Activated T-cell treated with anti-CD3 and anti-CD28 coated beads, Interleukin-2, amount 50 U/mL, for 1 hour (primary cell): ENCODE measurements around the gene ANKS1A.
A peak's percentile ranks its signal among the peaks of the same experiment; 100 is the strongest.
"Not testable (repeated sequence)": the region's sequence is repeated elsewhere in the genome, so short reads cannot be mapped to it uniquely, and the experiment has no call there.

Experiments
- DNase-seq: peaks from one replicate; pipeline ENCODE4 v3.0.0-alpha.2; 2020

The ANKS1A gene

DNA sequence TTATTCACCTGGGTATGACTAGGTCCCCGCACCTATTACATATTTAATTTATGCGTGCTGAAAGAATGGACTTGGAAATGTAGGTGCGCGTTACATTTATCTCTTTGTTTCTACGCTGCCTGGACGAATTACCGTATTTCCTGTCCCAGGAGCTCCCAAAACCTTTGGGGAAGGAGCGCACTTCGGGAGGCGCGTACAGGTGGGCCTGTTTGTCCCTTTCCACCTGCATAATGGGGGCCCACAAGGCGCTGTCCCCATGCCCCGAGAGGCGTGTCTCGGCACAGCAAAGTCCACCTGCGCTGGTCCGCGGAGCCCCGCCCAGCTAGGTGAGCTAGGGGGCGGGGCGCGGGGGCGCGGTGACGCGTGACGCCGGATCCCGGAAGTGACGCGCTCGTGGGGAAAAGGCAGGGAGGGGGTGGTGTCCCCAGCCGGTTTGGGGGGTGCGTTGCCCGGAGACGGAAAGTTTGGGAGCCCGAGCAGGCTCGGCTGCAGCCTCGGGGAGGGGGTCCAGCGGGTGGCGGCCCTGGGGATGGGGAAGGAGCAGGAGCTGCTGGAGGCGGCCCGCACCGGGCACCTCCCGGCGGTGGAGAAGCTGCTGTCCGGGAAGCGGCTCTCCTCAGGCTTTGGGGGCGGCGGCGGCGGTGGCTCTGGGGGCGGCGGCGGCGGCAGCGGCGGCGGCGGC lies at the start of gene ANKS1A:
ANKS1A (plus strand) TSS at position 382 of the 682 bp plus-strand sequence; CDS start at position 530, 148 bp downstream.
- DNase-seq, result peak; percentile 97

GRCh38 chr6:34839666-34840352 lies 49.2 kb upstream of the ANKS1A start:
- no peak for DNase-seq

GRCh38 chr6:34849066-34849465 lies 40.0 kb upstream of the ANKS1A start:
- not testable (repeated sequence) for DNase-seq

DNA sequence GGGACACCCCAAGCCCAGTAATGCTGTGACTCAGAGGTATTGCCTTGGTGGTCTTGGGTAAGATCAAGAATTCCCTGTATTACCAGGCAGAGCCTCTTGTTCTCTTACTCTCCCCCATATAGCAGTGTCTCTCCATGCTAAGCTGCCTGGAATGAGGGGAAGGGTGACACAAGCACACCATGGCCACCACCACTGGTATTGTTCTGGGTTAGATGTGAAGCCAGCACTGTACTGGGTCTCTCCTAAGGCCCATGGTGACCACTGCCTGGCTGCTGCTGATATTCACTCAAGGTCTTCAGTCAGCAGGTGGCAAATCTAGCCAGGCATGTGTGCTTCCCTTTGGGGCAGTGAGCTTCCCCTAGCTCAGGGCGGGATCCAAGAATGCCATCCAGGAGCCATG lies 37.7 kb upstream of the ANKS1A start:
- no peak for DNase-seq

- no peak for DNase-seq
Observed at GRCh38 chr6:34852406-34853085, 36.5 kb upstream of the ANKS1A start.

GRCh38 chr6:34855463-34855862 lies 33.6 kb upstream of the ANKS1A start:
- DNase-seq, result no peak

DNA sequence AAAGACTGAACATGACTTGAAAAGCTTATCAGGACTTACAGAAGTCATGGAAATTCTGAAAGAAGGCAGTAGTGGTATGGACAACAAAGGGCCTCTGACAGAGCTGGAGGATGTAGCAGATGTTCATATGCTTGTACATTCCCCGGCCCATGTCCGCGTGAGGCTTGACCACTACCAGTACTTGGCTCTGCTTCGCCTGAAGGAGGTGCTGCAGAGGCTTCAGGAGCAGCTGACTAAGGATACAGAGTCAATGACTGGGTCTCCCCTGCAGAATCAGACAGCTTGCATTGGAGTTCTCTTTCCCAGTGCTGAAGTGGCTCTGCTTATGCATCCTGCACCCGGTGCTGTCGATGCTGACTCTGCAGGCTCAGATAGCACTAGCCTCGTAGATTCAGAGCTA lies 30.4 kb upstream of the ANKS1A start:
- DNase-seq, result no peak

DNA sequence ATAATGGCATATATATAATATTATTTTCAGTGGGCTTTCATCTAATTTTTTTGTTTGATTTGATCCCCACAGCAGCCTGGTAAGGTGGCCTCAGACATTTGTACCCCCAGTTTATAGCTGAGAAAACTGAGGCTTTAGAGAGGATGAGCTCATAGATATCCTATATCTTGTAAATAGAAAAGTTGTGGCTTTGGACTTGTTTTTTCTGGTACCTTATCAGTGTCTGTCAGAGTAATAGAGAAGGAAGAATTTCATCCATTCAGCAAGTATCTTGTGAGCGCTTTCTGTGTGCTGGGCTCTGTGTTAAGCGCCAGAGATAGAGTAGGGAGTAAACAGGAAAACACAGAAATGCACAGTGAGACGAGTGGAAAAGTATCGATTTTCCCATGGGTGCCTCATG lies 29.1 kb upstream of the ANKS1A start:
- DNase-seq, result no peak

DNA sequence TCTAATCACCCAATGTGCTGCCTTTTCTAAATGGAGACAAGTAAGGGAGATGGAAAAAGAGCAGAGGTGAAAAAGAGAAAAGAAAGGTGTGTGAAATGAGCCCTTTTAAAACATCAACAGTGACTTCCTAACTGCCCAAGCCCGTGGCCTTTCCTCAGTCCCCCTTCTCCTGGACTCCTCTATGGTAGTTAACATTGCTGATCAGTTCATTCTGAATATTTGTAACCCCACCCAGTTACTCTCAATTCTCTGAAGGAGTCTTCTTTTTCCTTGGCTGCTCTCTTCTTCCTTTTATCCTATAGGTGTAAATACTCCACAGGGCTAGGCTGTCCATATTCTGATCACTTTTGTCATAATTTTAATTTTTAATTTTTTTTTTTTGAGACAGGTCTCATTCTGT lies 28.3 kb upstream of the ANKS1A start:
- no peak for DNase-seq

GRCh38 chr6:34864007-34864406 lies 25.0 kb upstream of the ANKS1A start:
- DNase-seq, result no peak

- no peak for DNase-seq
Observed at GRCh38 chr6:34865107-34865506, 23.9 kb upstream of the ANKS1A start.

DNA sequence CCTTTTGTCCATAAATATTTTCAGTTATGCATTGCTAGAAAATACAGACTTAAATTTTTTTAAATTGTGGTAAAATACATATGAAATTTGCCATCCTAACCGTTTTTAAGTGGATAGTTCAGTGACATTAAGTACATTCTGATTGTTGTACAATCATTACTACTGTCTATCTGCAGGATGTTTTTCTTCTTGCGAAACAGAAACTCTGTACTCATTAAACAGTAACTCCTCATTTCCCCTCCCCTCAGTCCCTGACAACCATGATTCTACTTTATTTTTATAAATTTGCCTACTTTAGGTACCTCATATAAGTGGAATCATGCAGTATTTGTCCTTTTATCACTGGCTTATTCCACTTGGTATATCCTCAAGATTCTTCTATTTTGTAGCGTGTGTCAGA lies 22.5 kb upstream of the ANKS1A start:
- no peak for DNase-seq

DNA sequence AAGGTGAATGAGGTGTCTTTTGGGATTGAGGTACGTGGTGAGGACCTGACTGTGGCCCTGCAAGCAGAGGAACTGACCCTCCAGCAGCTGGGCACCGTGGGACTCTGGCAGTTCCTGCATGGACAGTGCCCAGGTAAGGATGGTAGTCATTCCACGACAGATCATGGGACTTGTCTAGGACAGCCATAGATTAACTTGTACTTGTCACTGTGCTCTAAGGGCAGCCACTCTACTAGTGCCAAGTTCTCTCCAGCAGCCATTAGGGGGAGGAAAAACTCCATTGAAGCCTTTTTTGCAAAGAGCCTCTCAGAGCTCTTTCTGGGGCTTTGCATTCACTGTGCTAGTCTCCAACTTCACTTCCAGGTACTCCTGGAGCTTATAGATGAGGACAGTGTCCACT lies 21.6 kb upstream of the ANKS1A start:
- no peak for DNase-seq

DNA sequence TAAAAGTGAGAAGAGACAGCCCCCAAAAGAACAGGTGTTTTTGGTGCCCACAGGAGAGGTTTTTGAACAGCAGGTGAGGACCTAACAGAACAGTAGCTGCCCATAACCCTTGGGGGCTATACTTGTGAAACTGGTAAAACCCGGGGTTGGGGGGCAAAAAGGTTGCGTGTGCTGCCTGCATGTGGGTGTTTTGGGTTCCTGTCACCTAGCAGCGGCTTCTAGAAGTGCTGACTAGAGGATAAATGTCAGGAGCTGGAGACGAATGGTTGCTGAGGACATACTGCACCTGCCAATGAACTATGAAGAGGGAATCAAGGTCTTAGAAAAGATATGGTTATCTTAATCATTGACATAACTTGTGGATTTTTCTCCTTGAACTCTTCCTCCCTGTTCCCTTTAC lies 17.2 kb upstream of the ANKS1A start:
- no peak for DNase-seq

GRCh38 chr6:34872332-34872731 lies 16.7 kb upstream of the ANKS1A start:
- DNase-seq, result no peak

GRCh38 chr6:34875292-34876213 lies 13.5 kb upstream of the ANKS1A start:
- DNase-seq, result no peak

DNA sequence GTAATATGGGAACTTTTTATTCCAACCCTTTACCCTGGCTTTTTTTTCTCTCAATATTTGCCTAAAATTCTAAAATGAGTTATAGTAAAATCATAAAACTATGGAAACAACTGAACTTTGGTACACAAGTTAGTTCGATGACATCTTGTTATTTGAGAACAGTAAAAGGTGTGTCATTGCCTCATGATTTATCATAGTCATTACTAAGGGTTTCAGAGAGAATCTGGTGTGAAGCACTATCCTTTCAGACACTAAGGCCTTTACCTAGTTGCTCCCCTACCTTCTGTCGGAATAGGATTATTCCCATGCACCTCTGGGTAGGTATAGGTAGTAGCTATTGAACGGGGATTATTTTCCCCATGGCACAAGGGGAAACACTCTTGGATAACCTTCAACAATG lies 12.6 kb upstream of the ANKS1A start:
- no peak for DNase-seq

- no peak for DNase-seq
Observed at GRCh38 chr6:34877259-34877658, 11.8 kb upstream of the ANKS1A start.

DNA sequence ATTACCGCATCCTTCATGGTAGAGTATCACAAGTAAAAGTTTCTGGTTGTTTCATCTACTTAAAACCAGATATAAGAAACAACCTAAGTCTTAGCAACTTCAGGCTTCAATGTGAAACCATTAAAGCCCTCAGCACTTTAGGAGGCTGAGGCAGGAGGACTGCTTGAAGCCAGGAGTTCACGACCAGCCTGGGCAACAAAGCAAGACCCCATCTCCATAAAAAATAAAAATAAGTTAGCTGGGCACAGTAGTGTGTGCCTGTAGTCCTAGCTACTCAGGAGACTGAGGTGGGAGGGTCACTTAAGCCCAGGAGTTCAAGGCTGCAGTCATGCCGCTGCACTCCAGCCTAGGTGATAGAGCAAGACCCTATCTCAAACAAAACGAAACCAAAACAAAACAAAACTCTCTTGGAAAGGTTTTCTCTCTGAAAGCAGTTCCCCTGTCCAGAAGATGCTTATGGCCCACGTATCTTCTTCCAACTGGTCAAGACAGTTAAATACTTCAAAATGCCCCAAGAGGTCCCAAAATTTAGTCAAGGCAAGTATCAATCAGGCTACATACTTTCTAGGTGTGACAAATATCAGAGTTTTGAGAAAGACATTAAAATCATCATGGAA lies 11.1 kb upstream of the ANKS1A start:
- DNase-seq, result no peak

DNA sequence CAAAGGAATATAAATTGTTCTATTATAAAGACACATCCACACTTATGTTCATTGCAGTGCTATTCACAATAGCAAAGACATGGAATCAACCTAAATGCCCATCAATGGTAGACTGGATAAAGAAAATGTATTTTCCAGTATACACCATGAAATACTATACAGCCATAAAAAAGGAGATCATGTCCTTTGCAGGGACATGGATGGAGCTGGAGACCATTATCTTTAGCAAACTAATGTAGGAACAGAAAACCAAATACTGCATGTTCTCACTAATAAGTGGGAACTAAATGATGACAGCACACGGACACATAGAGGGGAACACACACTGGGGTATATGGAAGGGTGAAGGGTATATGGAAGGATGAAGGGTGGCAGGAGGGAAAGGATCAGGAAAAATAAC lies 5.0 kb upstream of the ANKS1A start:
- DNase-seq, result not testable (repeated sequence)

DNA sequence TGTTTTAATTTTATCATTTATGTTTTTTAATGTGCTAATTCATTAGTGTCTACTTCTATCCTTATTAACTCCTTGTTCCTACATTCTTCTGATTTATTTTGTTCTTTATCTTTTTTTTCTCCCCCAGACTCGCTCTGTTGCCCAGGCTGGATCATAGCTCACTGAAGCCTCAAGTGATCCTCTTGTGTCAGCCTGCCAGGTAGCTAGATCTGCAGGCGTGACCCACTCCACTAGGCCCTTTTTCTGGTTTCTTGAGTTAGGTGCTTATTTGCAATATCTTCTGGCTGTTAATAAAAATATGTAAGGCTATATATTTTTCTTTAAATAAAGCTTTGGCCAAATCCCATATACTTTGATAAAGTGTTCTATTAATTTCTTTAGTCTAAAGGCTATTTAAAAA lies 4.1 kb upstream of the ANKS1A start:
- no peak for DNase-seq

GRCh38 chr6:34885837-34886236 lies 3.2 kb upstream of the ANKS1A start:
- DNase-seq, result not testable (repeated sequence)
